Esophagus muscularis mucosa (tissue), 4 donors: ENCODE data around the gene PYGB. TPM values are rescaled to one million over a fixed set of nuclear protein-coding genes. Genes with fewer than 3 reads are reported as not detected.

Experiments used
- DNase-seq: peaks from one replicate; pipeline ENCODE4 v3.0.0-alpha.2; 2017; ENCODE audit errors: extremely low spot score
- H3K27ac ChIP-seq, 4 donors: fragments of 200-600 bp; sonication (generic); replicated peaks in 1 of 4; 1 replicate in 3 of 4; 2 replicates in 1 of 4; pipeline ENCODE4 v1.5.1; 2016 to 2019; ENCODE audit warnings: mild to moderate bottlenecking in 1 of 4
- H3K27me3 ChIP-seq, 4 donors: fragments of 200-600 bp; sonication (generic); one replicate each; pipeline versions ENCODE4 v1.5.1 to v1.6.0; 2016 to 2019
- H3K36me3 ChIP-seq, 4 donors: fragments of 200-600 bp; sonication (generic); one replicate each; pipeline ENCODE4 v1.5.1; 2016 to 2019
- H3K4me1 ChIP-seq, 4 donors: fragments of 200-600 bp; sonication (generic); one replicate each; pipeline ENCODE4 v1.5.1; 2016 to 2019
- H3K4me3 ChIP-seq, 4 donors: fragments of 200-600 bp; sonication (generic); 1 replicate in 2 of 4; 2 replicates in 2 of 4; pipeline ENCODE4 v1.5.1; 2016 to 2019; ENCODE audit warnings: mild to moderate bottlenecking in 4 of 4, moderate library complexity in 1 of 4
- H3K9me3 ChIP-seq, 4 donors: fragments of 200-600 bp; sonication (generic); 1 replicate in 3 of 4; 2 replicates in 1 of 4; pipeline ENCODE4 v1.5.1; 2016 to 2019
- EP300 ChIP-seq: sonication (generic); formaldehyde crosslinking; IDR thresholded peaks from one replicate; pipeline ENCODE4 v1.6.1; 2017; ENCODE audit warnings: antibody characterized with exemption
- POLR2A ChIP-seq: fragments of 450-650 bp; IDR thresholded peaks from one replicate; pipeline ENCODE4 v1.6.1; 2017; ENCODE audit warnings: antibody characterized with exemption, moderate library complexity, mild to moderate bottlenecking, low read depth
- POLR2AphosphoS5 ChIP-seq, 2 donors: sonication (generic); formaldehyde crosslinking; IDR thresholded peaks; one replicate each; pipeline ENCODE4 v1.6.1; 2017; ENCODE audit warnings: antibody characterized with exemption in 2 of 2
- WGBS: methylation state at CpG from one replicate; pipeline ENCODE4 v1.1.5; 2018; 5-methylcytosine and 5-hydroxymethylcytosine counted together
- intact Hi-C: fragments of 100-400 bp; cut with DNase I; formaldehyde crosslinking; loops from one replicate; pipeline ENCODE4 v1.15.1; 2023
- total RNA-seq, 4 donors: library from RNA; depleted of rRNA; stranded (reverse); fragments of >200 nt; gene quantifications; one replicate each; pipeline versions ENCODE4 v1.1.0 to v1.2.1, GENCODE V29; 2016
- TF ChIP-seq, protein P1 (sequence below), 3 experiments: fragments of 200-600 bp in 2 of 3; fragments of 450-650 bp in 1 of 3; sonication (generic) in 2 of 3; IDR thresholded peaks; one replicate each; pipeline ENCODE4 v1.5.1; 2017 to 2019; ENCODE audit warnings: antibody characterized with exemption in 3 of 3, mild to moderate bottlenecking in 2 of 3, moderate library complexity in 1 of 3

PYGB gene
- total RNA-seq, 4 donors from 2014 or later: 398 to 632 (median 462) TPM

DNA sequence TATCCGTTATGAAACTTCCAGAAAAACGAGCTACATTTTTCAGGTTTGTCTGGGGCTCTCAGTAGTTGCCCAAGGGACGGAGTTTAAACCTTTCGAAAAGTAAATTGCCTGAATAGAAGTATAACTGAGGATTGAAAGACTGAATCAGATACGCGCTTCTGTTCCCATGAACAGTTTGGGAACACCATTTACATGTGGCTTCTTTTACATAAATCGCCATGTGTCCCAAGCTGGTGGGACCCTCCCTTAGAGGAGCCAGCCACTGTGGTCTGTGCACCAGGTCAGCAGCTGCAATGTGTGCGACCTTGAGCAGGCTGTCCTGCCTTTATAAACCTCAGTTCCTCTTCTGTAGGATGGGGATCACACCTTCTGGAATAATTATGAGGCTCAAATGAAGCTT is 41.3 kb upstream of the PYGB start:
- Histone ChIP-seq H3K9me3 (no peaks in the 10 kb centered on the region), H3K4me3 (no peak overlapping the region), H3K27ac (no peak overlapping the region), H3K36me3 (peaks cover 11 to 30% (median 26%) of the 10 kb centered on the region in 4 donors), H3K4me1 (peaks cover 14 to 23% (median 21%) of the 10 kb centered on the region in 4 donors), H3K27me3 (no peaks in the 10 kb centered on the region)
- peak; percentile 4 for DNase-seq
- WGBS: 97% methylated on average over 8 of the region's 8 CpGs
- intact Hi-C loops: no loop called here
- TF ChIP-seq POLR2AphosphoS5 (IDR thresholded peaks at IDR 0.05) (no peak), POLR2A (no peak)
- TF ChIP-seq, protein P1, sequence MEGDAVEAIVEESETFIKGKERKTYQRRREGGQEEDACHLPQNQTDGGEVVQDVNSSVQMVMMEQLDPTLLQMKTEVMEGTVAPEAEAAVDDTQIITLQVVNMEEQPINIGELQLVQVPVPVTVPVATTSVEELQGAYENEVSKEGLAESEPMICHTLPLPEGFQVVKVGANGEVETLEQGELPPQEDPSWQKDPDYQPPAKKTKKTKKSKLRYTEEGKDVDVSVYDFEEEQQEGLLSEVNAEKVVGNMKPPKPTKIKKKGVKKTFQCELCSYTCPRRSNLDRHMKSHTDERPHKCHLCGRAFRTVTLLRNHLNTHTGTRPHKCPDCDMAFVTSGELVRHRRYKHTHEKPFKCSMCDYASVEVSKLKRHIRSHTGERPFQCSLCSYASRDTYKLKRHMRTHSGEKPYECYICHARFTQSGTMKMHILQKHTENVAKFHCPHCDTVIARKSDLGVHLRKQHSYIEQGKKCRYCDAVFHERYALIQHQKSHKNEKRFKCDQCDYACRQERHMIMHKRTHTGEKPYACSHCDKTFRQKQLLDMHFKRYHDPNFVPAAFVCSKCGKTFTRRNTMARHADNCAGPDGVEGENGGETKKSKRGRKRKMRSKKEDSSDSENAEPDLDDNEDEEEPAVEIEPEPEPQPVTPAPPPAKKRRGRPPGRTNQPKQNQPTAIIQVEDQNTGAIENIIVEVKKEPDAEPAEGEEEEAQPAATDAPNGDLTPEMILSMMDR (IDR thresholded peaks at IDR 0.05): no peak

DNA sequence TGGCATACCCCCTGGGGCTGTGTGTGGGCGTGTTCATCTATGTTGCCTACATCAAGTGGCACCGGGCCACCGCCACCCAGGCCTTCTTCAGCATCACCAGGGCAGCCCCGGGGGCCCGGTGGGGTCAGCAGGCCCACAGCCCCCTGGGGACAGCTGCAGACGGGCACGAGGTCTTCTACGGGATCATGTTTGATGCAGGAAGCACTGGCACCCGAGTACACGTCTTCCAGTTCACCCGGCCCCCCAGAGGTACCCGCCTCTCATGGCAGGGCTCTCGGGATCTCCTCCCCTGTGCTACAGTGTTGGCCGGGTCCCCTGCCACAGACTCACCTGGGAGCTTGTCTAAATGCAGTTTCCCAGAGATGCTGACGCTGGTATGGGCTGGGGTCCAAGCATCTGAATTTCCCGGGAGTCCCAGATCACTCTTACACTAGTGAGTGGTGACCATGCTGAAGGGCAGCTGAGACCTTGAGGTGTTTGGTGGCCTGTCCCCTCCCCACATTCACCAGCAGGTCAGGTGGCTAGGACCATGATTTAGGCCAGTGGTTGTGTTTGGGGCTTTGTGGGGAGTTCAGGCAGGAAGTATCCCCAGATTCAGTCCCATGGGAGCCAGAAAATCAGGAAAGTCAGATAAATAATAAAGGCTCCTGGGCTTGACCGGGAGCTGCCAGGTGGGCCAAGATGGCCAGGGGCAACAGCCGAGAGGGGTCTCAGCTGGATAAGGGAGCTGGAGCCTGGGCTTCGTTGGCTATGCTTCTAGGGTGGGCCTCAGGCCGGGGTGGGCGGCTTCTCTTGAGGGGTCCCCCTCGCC is 40.5 kb upstream of the PYGB start:
- intact Hi-C loops: no loop called here
- Histone ChIP-seq H3K9me3 (no peaks in the 10 kb centered on the region), H3K36me3 (peaks cover 19 to 38% (median 34%) of the 10 kb centered on the region in 4 donors), H3K4me1 (peaks cover 14 to 23% (median 19%) of the 10 kb centered on the region in 4 donors), H3K27me3 (no peaks in the 10 kb centered on the region), H3K4me3 (no peak overlapping the region), H3K27ac (no peak overlapping the region)
- TF ChIP-seq POLR2A: no peak
- TF ChIP-seq, protein P1 (IDR thresholded peaks at IDR 0.05): no peak
- TF ChIP-seq EP300: no peak
- TF ChIP-seq POLR2AphosphoS5 (IDR thresholded peaks at IDR 0.05): no peak
- no peak for DNase-seq
- 100% methylated on average over 15 of the region's 22 CpGs for WGBS

DNA sequence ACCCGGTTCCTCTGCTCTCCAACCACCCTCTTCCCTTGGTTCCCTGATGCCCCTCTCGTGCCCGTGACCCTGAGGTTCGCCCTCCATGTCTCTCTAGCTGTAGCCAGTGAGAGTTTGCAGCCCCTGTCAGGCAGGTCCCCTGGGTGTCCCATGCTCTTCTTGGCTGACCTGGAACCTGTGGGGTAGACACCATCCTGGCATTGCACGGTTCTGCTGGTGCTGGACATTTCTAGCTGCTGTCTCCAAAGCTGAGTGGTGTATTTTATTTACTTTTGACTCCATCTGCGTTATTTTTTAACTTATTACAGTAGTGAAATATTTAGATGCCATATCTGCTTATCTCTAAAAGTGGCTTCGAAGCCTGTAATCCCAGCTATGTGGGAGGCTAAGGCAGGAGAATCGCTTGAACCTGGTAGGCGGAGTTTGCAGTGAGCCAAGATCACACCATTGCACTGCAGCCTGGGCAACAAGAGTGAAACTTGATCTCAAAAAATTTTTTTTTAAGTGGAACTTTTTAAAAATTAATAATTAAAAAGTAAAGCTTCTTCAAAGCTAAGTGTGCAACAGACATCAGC is 39.8 kb upstream of the PYGB start:
- peaks cover 14 to 23% (median 19%) of the 10 kb centered on the region in 4 donors for H3K4me1 ChIP-seq
- no peak overlapping the region for H3K27ac ChIP-seq
- peaks cover 23 to 45% (median 40%) of the 10 kb centered on the region in 4 donors for H3K36me3 ChIP-seq
- H3K9me3 ChIP-seq: no peaks in the 10 kb centered on the region
- 90% methylated on average over 9 of the region's 9 CpGs for WGBS
- H3K4me3 ChIP-seq: no peak overlapping the region
- DNase-seq: no peak
- H3K27me3 ChIP-seq: no peaks in the 10 kb centered on the region
- intact Hi-C loops: no loop called here
- TF ChIP-seq EP300: no peak
- TF ChIP-seq POLR2A: no peak
- TF ChIP-seq, protein P1 (IDR thresholded peaks at IDR 0.05): no peak
- TF ChIP-seq POLR2AphosphoS5 (IDR thresholded peaks at IDR 0.05): no peak

DNA sequence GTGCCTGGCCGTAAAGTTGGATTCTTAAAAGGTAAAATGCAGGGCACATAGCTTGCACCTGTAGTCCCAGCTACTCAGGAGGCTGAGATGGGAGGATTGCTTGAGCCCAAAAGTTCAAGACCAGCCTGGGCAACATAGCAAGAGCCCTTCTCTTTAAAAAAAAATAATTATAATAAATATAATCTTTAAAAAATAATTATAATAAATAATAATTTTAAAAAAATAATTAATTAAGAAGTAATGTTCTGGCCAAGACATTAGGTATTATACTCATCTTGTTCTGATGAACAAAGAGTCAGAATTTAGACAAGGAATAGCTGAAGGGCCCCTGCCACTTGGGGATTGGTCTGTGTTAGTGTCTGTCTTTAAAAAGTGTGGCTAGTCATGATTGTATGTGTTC is 38.5 kb upstream of the PYGB start:
- no peaks in the 10 kb centered on the region for H3K9me3 ChIP-seq
- 89% methylated on average over 1 of the region's 1 CpG for WGBS
- peaks cover 14 to 17% (median 16%) of the 10 kb centered on the region in 4 donors for H3K4me1 ChIP-seq
- DNase-seq: no peak
- no peak overlapping the region for H3K4me3 ChIP-seq
- peaks cover 34 to 59% (median 53%) of the 10 kb centered on the region in 4 donors for H3K36me3 ChIP-seq
- H3K27me3 ChIP-seq: no peaks in the 10 kb centered on the region
- intact Hi-C loops: no loop called here
- no peak for TF ChIP-seq EP300
- no peak for TF ChIP-seq POLR2A
- TF ChIP-seq POLR2AphosphoS5 (IDR thresholded peaks at IDR 0.05): no peak
- TF ChIP-seq, protein P1 (IDR thresholded peaks at IDR 0.05): no peak
- H3K27ac ChIP-seq: no peak overlapping the region
